ENCODE results near the gene GXYLT2. TPM values are rescaled to one million over a fixed set of nuclear protein-coding genes. Genes with fewer than 3 reads are reported as not detected.
A peak's percentile ranks its signal among the peaks of the same experiment; 100 is the strongest.

GXYLT2 gene
- total and polyA plus RNA-seq, 2 of the 13 experiments (the other 11 are each of a cell fraction or from before 2014, with no cell fraction given): 4.3 to 6.9 TPM

GRCh38 chr3:72938471-72939265, 50.8 kb downstream of the GXYLT2 start (continued):
- TF ChIP-seq, protein P1, sequence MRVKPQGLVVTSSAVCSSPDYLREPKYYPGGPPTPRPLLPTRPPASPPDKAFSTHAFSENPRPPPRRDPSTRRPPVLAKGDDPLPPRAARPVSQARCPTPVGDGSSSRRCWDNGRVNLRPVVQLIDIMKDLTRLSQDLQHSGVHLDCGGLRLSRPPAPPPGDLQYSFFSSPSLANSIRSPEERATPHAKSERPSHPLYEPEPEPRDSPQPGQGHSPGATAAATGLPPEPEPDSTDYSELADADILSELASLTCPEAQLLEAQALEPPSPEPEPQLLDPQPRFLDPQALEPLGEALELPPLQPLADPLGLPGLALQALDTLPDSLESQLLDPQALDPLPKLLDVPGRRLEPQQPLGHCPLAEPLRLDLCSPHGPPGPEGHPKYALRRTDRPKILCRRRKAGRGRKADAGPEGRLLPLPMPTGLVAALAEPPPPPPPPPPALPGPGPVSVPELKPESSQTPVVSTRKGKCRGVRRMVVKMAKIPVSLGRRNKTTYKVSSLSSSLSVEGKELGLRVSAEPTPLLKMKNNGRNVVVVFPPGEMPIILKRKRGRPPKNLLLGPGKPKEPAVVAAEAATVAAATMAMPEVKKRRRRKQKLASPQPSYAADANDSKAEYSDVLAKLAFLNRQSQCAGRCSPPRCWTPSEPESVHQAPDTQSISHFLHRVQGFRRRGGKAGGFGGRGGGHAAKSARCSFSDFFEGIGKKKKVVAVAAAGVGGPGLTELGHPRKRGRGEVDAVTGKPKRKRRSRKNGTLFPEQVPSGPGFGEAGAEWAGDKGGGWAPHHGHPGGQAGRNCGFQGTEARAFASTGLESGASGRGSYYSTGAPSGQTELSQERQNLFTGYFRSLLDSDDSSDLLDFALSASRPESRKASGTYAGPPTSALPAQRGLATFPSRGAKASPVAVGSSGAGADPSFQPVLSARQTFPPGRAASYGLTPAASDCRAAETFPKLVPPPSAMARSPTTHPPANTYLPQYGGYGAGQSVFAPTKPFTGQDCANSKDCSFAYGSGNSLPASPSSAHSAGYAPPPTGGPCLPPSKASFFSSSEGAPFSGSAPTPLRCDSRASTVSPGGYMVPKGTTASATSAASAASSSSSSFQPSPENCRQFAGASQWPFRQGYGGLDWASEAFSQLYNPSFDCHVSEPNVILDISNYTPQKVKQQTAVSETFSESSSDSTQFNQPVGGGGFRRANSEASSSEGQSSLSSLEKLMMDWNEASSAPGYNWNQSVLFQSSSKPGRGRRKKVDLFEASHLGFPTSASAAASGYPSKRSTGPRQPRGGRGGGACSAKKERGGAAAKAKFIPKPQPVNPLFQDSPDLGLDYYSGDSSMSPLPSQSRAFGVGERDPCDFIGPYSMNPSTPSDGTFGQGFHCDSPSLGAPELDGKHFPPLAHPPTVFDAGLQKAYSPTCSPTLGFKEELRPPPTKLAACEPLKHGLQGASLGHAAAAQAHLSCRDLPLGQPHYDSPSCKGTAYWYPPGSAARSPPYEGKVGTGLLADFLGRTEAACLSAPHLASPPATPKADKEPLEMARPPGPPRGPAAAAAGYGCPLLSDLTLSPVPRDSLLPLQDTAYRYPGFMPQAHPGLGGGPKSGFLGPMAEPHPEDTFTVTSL (CRISPR knock-in tag; IDR thresholded peaks at IDR 0.05; ENCODE audit: borderline replicate concordance): no peak
- TF ChIP-seq SNAPC2 (CRISPR knock-in tag; IDR thresholded peaks at IDR 0.05): no peak
- TF ChIP-seq ZNF12 (CRISPR knock-in tag; IDR thresholded peaks at IDR 0.05): 0 out of 2 replicates have a peak, but pooled peaks have one; percentile 16
- TF ChIP-seq, protein P2, sequence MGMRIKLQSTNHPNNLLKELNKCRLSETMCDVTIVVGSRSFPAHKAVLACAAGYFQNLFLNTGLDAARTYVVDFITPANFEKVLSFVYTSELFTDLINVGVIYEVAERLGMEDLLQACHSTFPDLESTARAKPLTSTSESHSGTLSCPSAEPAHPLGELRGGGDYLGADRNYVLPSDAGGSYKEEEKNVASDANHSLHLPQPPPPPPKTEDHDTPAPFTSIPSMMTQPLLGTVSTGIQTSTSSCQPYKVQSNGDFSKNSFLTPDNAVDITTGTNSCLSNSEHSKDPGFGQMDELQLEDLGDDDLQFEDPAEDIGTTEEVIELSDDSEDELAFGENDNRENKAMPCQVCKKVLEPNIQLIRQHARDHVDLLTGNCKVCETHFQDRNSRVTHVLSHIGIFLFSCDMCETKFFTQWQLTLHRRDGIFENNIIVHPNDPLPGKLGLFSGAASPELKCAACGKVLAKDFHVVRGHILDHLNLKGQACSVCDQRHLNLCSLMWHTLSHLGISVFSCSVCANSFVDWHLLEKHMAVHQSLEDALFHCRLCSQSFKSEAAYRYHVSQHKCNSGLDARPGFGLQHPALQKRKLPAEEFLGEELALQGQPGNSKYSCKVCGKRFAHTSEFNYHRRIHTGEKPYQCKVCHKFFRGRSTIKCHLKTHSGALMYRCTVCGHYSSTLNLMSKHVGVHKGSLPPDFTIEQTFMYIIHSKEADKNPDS (CRISPR knock-in tag; IDR thresholded peaks at IDR 0.05): no peak
- TF ChIP-seq SRSF1 (optimal IDR thresholded peaks at IDR 0.05; ENCODE audit: low read depth, low read length): no peak
- TF ChIP-seq GFI1 (CRISPR knock-in tag; IDR thresholded peaks at IDR 0.05; ENCODE audit: borderline replicate concordance): peak; percentile 50; the same call in 1 of the 2 replicates
- TF ChIP-seq, protein P3, sequence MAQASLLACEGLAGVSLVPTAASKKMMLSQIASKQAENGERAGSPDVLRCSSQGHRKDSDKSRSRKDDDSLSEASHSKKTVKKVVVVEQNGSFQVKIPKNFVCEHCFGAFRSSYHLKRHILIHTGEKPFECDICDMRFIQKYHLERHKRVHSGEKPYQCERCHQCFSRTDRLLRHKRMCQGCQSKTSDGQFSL (CRISPR knock-in tag; IDR thresholded peaks at IDR 0.05): no peak
- no peak for TF ChIP-seq STAT5B (CRISPR knock-in tag; IDR thresholded peaks at IDR 0.05)
- TF ChIP-seq, protein P4, sequence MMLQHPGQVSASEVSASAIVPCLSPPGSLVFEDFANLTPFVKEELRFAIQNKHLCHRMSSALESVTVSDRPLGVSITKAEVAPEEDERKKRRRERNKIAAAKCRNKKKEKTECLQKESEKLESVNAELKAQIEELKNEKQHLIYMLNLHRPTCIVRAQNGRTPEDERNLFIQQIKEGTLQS (CRISPR knock-in tag; IDR thresholded peaks at IDR 0.05): no peak
- TF ChIP-seq CEBPG (CRISPR knock-in tag; IDR thresholded peaks at IDR 0.05): peak; percentile 96
- 0 out of 2 replicates have a peak, but pooled peaks have one; percentile 35 for TF ChIP-seq ZNF317 (CRISPR knock-in tag; IDR thresholded peaks at IDR 0.05)
- no peak for TF ChIP-seq ZNF879 (CRISPR knock-in tag; IDR thresholded peaks at IDR 0.05)
- TF ChIP-seq HNF1A (IDR thresholded peaks at IDR 0.05; ENCODE audit: low read depth): no peak
- peak; percentile 28; the same call in 1 of the 2 replicates for TF ChIP-seq HNF1A (CRISPR knock-in tag; IDR thresholded peaks at IDR 0.05; ENCODE audit: borderline replicate concordance)
- no peak for TF ChIP-seq THAP8 (CRISPR knock-in tag; IDR thresholded peaks at IDR 0.05; ENCODE audit: borderline replicate concordance)

All from HepG2 (cell line).